GM19328 (cell line): ENCODE measurements around the gene UBR3.
"Not testable (repeated sequence)": the region's sequence is repeated elsewhere in the genome, so short reads cannot be mapped to it uniquely, and the experiment has no call there.

Experiments
- ATAC-seq: cut with Tn5 transposase; IDR thresholded peaks from one replicate; pipeline ENCODE4 v1.9.1; 2021; ENCODE audit warnings: mild to moderate bottlenecking, moderate library complexity; ENCODE audit not compliant: unreplicated experiment

UBR3 gene, protein sequence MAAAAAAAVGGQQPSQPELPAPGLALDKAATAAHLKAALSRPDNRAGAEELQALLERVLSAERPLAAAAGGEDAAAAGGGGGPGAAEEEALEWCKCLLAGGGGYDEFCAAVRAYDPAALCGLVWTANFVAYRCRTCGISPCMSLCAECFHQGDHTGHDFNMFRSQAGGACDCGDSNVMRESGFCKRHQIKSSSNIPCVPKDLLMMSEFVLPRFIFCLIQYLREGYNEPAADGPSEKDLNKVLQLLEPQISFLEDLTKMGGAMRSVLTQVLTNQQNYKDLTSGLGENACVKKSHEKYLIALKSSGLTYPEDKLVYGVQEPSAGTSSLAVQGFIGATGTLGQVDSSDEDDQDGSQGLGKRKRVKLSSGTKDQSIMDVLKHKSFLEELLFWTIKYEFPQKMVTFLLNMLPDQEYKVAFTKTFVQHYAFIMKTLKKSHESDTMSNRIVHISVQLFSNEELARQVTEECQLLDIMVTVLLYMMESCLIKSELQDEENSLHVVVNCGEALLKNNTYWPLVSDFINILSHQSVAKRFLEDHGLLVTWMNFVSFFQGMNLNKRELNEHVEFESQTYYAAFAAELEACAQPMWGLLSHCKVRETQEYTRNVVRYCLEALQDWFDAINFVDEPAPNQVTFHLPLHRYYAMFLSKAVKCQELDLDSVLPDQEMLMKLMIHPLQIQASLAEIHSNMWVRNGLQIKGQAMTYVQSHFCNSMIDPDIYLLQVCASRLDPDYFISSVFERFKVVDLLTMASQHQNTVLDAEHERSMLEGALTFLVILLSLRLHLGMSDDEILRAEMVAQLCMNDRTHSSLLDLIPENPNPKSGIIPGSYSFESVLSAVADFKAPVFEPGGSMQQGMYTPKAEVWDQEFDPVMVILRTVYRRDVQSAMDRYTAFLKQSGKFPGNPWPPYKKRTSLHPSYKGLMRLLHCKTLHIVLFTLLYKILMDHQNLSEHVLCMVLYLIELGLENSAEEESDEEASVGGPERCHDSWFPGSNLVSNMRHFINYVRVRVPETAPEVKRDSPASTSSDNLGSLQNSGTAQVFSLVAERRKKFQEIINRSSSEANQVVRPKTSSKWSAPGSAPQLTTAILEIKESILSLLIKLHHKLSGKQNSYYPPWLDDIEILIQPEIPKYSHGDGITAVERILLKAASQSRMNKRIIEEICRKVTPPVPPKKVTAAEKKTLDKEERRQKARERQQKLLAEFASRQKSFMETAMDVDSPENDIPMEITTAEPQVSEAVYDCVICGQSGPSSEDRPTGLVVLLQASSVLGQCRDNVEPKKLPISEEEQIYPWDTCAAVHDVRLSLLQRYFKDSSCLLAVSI (N-terminal part only)

DNA sequence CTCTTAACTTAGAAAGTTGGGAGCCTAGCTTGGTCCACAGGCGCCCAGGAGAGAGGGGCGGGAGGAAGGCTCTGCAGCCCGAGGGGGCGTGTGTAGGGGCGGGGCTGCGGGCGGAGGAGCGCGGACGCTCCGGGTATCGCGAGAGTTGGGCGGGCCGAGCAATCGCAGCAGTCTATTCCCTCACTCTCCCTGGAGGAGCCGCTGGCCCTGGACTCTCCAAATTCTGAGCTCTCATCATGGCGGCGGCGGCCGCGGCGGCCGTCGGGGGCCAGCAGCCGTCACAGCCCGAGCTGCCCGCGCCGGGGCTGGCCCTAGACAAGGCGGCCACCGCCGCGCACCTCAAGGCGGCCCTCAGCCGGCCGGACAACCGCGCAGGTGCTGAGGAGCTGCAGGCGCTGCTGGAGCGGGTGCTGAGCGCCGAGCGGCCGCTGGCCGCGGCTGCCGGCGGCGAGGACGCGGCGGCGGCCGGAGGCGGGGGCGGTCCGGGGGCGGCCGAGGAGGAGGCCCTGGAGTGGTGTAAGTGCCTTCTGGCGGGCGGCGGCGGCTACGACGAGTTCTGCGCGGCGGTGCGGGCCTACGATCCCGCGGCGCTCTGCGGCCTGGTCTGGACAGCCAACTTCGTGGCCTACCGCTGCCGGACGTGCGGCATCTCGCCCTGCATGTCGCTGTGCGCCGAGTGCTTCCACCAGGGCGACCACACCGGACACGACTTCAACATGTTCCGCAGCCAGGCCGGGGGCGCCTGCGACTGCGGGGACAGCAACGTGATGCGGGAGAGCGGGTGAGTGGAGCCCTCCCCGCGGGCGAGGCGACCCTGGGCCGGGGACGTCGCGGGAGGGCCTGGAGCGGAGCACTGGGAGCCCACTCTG lies at the start of gene UBR3:
Gene UBR3 (plus strand): TSS at position 183 of the 869 bp plus-strand sequence. CDS start 54 bp downstream, at position 237.
- peak; percentile 73 for ATAC-seq

DNA sequence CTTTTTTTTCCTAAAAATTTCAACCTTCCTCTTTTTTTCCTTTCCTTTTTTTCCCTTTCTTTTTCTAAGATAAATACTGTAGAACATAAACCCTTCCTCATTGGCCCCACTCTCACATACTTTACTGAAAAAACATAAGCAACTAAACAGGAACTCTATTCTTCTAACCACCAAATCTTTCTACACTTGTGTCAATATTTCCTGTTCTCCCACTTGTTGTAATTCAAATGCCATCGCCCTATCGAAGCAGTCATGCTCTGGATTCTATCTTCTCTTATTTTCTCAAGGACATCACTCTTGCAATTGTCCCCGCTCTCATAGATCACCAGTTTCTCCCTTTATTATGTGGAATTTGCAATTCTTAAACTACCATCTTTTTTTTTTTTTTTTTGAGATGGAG lies 48.8 kb upstream of the UBR3 start:
- no peak for ATAC-seq

DNA sequence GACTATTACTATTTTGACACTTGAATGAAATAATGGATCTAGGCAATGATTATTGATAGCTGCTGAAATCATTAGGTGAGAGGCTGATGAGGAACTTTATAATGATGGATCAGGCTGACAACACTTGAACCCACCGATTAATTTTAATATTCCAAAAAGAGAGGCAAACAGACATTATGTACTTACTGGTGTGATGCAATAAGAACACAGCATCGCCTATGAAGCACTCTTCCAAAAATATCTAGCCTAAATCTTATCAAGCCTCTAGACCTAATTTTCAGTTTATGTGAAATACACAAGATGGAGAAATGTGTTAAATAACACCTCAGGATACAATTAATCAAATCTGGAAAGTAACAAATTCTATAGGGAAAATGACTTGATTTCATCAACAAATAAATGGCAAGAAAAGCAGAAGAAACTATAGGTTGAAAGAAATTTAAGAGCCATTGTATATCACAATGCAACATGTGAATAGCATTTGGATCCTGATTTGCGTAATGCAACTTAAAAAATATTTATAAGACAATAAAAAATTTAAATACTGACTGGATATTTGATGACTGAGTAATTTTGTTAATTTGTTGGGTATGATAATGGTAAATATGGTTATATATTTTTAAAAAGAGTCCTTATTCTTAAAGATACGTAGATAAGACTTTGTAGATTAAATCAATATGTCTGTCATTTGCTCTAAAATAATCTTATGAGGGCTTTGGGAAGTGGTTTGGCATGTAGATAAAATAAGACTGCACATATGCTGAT lies 45.8 kb upstream of the UBR3 start:
- ATAC-seq = no peak

DNA sequence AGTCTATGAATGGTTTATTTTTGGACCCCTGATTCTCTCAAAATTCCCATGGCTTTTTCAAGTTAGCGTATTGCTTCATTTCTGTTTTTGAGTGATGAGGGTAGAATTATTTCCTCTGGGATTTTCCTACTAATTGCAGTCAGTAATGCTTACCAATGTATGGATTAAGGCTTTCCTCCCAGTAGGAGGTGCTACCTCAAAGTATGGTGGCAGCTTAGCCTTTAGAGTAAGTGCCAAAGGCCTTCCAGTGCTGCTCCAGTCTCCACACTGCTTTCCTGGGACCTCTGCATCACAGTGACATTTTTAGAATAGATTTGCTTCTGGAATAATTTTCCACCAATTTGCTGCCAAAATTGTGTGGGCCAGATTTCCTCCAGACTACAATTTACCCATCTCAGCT lies 44.7 kb upstream of the UBR3 start:
- ATAC-seq = no peak

DNA sequence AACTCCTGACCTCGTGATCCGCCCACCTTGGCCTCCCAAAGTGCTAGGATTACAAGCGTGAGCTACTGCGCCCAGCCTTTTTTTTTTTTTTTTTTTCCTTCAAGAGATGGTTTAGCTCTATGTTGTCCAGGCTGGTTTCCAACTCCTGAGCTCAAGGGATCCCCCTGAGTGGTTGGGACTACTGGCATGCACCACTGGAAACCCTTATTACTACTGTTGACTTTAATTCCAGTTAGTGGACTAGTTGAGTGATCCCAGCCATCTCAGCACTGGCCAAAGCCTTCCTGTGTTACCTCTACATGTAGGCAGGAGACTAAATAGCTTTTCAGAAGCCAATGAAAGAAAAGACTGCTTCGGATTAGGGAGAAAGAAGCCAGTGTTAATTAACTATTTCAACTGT lies 36.7 kb upstream of the UBR3 start:
- no peak for ATAC-seq

DNA sequence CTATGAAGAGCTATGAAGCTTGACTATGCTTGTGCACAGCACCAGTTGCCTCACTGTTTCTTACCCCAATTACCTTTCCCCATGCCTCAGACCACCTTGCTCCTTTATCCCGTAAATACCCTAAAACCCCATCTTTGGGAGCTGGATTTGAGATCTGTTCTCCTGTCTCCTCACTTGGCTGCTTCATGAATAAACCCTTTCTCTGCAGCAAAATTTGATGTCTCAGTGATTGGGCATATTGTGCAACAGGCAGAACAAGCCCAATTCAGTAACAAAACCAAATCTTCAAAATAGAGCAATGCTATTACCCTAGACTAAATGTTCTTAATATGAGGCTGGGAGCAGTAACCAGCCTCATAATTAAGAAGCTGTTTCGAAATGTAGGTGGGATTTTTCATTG lies 32.1 kb upstream of the UBR3 start:
- no peak for ATAC-seq

DNA sequence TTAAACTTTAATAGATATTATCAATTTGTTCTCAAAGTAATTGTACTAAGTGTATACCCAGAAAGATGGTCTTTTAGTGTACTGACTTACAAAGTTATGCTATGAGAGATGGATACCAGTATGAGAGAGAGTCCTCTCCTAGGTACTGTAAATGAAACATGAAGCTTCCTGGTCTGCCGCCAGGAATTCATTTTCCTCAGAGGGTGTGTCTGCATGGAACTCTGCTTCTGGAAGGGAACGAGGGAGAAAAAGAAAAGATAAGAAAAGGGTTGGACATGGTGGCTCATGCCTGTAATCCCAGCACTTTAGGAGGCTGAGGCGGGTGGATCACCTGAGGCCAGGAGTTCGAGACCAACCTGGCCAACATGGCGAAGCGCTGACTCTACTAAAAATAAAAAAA lies 30.8 kb upstream of the UBR3 start:
- no peak for ATAC-seq

DNA sequence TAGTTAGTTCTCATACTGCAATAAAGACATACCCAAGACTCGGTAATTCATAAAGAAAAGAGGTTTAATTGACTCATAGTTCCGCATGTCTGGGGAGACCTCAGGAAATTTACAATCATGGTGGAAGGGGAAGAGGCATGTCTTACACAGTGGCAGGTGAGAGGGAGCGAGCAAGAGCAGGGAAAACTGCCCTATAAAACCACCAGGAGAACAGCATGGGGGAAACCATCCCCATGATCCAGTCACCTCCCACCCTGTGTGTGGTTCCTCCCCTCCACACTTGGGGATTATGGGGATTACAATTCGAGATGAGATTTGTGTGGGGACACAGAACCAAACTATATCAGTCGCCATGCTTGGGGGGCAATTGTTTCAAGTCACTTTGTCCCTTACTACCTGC lies 29.7 kb upstream of the UBR3 start:
- ATAC-seq = no peak

DNA sequence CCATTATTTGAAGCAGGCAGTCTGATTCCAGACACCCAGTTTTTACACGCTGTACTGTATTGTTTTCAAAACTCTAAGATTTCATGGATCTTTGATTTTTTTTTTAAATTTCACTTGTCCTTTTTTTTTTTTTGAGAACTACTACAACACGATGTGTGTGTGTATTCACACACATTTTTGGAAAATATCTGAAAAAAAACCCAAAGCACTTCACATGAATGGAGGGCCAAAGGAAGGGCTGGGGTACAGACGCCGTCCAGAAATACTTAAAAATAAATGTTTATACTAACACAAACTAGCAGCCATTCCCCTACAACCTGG lies 28.9 kb upstream of the UBR3 start:
- ATAC-seq = no peak

DNA sequence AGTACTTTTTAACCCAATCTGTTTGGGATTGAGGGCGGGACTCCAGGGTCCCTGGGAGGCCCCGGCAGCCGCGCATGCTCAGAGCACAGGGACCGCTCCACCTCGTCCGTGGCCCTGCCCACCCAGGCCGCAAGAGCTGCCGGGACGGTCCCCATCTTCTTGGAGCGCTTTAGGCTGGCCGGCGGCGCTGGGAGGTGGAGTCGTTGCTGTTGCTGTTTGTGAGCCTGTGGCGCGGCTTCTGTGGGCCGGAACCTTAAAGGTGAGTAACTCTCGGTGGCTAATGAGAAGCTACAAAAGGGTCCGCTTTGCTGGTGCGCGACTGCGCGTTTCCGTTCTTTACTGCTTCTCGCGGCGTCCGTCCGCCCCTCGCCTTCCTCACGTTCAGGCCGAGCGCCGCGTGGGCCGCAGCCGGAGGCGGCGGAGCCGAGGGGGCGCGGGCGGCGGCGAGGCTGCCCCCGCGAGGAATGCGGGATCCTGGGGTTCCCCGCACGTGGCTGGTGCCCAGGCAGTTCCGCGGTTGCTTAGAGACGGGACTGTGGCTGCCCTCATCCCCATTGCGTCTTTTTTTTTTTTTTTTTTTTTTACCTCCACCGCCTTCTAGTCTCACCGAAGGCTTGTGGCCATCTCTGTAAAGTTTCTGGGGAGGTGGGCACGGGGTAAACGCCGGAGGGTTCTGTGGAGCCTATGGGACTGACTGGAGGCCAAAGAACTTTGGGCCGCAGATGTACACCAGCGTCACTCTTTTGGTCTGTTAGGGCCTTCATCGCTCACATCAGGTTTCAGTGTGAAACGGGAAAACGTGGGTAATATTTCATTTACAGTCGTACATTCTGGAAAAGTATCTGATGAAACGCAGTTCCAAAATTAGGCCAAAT lies 28.3 kb upstream of the UBR3 start, which contains the start of gene SSB:
Gene SSB (plus strand): TSS at position 154 of the 875 bp plus-strand sequence. CDS start 2,090 bp downstream, outside the sequence.
- peak; percentile 98 for ATAC-seq

DNA sequence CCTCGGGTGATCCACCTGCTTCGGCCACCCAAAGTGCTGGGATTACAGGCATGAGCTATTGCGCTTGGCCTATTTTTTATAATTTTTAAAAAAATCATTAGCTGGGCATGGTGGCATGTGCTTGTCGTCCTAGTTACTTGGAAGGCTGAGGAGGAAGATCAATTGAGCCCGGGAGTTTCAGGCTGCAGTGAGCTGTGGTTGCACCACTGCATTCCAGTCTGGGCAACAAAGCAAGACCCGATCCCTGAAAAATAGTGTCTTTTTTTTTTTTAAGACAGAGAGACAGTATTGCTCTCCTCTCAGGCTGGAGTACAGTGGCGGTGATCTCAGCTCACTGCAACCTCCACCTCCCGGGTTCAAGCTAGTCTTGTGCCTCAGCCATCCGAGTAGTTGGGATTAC lies 23.8 kb upstream of the UBR3 start:
- no peak for ATAC-seq

DNA sequence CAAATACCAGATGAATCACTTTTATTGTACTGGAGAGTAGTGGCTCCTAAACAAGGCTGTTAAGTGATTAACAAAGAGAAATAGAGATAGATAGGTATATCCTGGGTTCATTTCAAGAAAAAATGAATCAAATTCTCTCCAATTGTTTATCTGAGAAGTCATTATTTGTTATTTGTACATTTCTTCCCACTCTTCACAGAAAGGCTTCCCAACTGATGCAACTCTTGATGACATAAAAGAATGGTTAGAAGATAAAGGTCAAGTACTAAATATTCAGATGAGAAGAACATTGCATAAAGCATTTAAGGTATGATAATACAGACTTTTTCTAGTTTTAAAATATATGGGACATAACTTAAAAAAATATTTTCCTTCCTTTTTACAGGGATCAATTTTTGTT lies 20.7 kb upstream of the UBR3 start:
- ATAC-seq = no peak

DNA sequence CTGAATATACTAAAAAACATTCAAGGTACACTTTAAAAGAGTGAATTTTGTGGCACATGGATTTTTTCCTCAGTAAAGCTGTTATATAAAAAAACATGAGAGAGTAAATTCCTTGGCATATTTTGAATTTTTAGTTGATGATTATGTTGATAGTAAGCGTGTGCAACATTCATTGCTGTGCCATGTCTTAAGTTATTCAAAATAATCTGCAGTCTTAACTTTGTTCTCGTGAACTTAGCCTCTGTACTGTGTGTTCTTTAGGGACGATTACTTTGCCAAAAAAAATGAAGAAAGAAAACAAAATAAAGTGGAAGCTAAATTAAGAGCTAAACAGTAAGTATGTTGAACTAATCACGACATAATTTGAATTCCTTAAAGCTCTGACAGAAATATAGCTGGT lies 19.0 kb upstream of the UBR3 start:
- ATAC-seq = no peak

DNA sequence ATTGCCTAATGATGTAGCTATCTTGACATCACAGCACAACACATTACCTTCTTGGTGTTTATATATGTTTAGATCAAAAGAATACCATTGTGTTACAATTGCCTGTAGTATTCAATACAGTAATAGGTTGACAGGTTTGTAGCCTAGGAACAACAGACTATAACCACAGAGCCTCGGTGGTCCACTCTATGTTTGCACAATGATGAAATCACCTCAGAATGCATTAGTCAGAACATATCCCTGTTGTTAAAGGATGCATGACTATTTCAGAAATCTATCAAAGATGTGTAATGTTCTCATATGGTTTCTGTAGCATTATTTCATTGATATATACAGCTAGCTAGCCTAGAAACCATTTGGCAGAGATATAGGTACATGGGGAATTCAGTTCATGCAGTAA lies 11.4 kb upstream of the UBR3 start:
- ATAC-seq = no peak

DNA sequence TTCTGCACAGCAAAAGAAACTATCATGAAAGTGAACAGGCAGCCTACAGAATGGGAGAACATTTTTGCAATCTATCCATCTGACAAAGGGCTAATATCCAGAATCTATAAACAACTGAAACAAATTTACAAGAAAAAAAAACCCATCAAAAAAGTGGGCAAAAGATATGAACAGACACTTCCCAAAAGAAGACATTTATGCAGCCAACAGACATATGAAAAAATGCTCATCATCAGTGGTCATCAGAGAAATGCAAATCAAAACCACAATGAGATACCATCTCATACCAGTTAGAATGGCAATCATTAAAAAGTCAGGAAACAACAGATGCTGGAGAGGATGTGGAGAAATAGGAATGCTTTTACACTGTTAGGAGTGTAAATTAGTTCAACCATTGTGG lies 10.3 kb upstream of the UBR3 start:
- ATAC-seq = not testable (repeated sequence)

DNA sequence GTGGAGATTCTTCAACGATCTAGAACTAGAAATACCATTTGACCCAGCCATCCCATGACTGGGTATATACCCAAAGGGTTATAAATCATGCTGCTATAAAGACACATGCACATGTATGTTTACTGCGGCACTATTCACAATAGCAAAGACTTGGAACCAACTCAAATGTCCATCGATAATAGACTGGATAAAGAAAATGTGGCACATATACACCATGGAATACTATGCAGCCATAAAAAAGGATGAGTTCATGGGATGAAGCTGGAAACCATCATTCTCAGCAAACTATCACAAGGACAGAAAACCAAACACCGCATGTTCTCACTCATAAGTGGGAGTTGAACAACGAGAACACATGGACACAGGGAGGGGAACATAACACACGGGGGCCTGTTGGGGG lies 9.9 kb upstream of the UBR3 start:
- ATAC-seq = not testable (repeated sequence)

DNA sequence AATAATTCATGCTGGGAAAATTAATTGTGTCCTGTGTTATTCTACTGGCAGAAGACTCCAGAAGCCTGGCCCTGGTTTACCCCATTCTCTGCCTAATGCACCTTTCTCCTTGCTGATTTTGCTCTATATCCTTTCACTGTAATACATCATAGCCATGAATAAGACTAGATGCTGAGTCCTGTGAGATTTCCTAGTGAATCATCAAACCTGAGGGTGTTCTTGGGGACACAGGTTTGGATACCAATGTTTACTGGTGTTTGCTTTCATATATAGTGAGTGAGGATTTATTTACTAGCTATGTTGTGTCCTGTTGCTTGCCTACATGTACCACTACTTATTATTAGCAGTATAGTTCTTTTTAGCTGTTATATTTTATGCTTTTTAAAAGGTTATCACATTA lies 9.0 kb upstream of the UBR3 start:
- no peak for ATAC-seq

DNA sequence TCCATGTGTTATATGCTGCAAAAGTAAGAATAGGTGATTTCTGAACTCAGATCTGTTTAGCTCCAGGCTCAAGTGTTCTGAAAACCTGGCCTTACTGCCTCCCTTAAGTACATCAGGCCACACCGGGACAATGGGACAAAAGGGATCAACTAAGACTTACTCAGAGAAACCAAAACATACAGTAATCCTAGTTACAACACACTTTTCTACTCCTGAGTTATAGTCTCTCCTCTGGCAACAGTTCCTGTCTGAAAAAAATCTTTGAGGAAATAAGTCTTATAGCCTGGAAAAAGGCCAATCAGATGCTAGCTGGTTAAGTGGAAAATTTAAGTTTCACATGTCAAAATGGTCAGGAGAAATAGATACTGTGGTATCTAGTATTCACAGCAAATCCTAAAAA lies 8.1 kb upstream of the UBR3 start:
- no peak for ATAC-seq

DNA sequence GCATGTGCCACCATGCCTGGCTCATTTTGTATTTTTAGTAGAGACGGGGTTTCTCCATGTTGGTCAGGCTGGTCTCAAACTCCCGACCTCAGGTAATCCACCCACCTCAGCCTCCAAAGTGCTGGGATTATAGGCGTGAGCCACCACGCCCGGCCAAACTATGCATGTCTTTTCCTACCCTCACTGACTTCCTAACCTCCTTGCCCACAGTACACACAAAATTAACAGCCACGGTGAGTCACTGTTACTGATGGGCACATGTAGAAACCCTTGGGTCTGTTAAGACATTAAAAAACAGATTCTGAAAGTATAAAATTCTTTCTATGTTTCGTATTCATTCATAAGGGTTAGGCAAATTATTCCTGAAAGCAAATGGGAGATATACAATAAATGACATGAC lies 7.2 kb upstream of the UBR3 start:
- ATAC-seq = not testable (repeated sequence)
